ENCODE measurements around the gene ORC6.

The ORC6 gene

DNA sequence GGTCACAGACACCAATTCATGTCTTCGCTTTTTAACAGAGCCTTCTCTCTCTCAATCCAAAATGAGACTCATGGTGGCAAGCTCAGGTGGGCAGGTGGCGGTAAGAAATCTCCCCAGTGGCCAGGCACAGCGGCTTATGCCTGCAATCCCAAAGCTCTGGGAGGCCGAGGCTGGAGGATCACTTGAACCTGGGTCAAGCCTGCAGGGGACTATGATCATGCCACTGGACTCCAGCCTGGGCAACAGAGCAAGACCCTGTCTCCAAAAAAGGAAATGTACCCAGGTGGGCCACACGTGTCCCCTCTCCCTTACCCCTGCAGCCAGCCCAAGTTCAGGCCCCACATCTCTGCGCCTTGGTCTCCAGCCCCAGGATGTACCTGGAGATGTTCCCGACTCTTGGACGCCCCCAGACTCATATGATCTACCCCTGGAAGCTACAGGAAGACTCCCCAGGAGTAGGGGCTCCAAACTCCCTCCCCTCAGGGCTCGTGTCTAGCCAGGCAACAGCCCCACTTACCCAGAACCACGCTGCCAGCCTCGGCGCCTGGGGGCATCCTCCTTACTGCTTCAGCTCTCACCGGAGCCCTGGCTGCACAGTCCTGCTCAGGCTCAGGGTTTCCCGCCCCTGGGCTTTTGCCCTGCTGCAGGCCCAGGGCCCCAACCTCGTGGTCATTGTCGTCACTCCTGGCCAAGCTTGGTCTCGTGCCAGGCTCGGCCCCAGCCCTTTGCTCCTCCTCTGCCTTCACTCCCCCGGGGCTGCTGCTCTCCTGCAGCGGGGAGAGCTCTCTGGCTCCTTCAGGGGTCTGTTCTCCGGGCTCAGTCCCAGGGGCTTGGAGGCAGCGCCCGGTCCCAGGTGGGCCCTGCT lies 42.5 kb downstream of the ORC6 start:
- TF ChIP-seq, protein P1, sequence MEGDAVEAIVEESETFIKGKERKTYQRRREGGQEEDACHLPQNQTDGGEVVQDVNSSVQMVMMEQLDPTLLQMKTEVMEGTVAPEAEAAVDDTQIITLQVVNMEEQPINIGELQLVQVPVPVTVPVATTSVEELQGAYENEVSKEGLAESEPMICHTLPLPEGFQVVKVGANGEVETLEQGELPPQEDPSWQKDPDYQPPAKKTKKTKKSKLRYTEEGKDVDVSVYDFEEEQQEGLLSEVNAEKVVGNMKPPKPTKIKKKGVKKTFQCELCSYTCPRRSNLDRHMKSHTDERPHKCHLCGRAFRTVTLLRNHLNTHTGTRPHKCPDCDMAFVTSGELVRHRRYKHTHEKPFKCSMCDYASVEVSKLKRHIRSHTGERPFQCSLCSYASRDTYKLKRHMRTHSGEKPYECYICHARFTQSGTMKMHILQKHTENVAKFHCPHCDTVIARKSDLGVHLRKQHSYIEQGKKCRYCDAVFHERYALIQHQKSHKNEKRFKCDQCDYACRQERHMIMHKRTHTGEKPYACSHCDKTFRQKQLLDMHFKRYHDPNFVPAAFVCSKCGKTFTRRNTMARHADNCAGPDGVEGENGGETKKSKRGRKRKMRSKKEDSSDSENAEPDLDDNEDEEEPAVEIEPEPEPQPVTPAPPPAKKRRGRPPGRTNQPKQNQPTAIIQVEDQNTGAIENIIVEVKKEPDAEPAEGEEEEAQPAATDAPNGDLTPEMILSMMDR (IDR thresholded peaks at IDR 0.05; ENCODE audit: borderline replicate concordance, extremely low read depth, low read length, poor library complexity, severe bottlenecking), result no peak
- no peak for TF ChIP-seq EZH2 (IDR thresholded peaks at IDR 0.05; ENCODE audit: borderline replicate concordance, low read depth, low read length, severe bottlenecking)
- Histone ChIP-seq H3K36me3 (ENCODE audit: insufficient read depth, low read length) (no peaks in the 10 kb centered on the region), H3K4me2 (ENCODE audit: insufficient read depth, low read length) (no peak overlapping the region), H3K9ac (ENCODE audit: low read depth, low read length) (no peak overlapping the region), H3K27me3 (ENCODE audit: insufficient read depth, low read length, poor library complexity) (no peaks in the 10 kb centered on the region), H3K27ac (ENCODE audit: low read length) (no peak overlapping the region), H3K9me3 (ENCODE audit: insufficient read depth, low read length, severe bottlenecking) (no peaks in the 10 kb centered on the region), H4K20me1 (ENCODE audit: insufficient read depth, low read length) (no peaks in the 10 kb centered on the region), H3K4me3 (ENCODE audit: low read depth in 1 of 2, low read length in 2 of 2) (no peak overlapping the region), H3K4me1 (ENCODE audit: insufficient read depth, low read length) (no peaks in the 10 kb centered on the region), H2AFZ (ENCODE audit: low read depth, low read length) (no peak overlapping the region), H3K79me2 (ENCODE audit: insufficient read depth, low read length) (no peaks in the 10 kb centered on the region)
- no peak for DNase-seq
- ATAC-seq (ENCODE audit: insufficient read depth, low read depth), result no peak

DNA sequence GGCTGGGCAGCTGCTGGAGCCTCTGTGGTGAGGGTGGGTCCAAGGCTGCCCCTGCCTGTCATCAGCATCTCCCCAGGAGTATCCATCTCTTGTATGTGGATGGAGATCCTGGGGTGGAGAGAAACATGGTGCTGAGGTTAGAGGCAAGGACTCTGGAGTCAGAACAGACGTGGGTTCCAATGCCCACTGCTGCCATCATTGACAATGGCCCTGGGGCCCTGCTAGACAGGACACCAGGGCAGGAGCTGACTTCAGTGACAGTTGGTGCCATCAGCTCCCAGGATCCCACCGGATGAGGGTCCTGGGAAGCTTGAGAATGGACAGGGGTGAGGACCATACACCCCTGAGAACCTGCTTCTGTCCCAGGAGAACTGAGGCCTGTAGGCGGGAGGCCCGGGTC lies 43.1 kb downstream of the ORC6 start:
- Histone ChIP-seq H3K4me3 (ENCODE audit: low read depth in 1 of 2, low read length in 2 of 2) (no peak overlapping the region), H3K79me2 (ENCODE audit: insufficient read depth, low read length) (no peaks in the 10 kb centered on the region), H3K9ac (ENCODE audit: low read depth, low read length) (no peak overlapping the region), H4K20me1 (ENCODE audit: insufficient read depth, low read length) (no peaks in the 10 kb centered on the region), H3K4me2 (ENCODE audit: insufficient read depth, low read length) (no peak overlapping the region), H3K9me3 (ENCODE audit: insufficient read depth, low read length, severe bottlenecking) (no peaks in the 10 kb centered on the region), H3K4me1 (ENCODE audit: insufficient read depth, low read length) (no peaks in the 10 kb centered on the region), H2AFZ (ENCODE audit: low read depth, low read length) (no peak overlapping the region), H3K27me3 (ENCODE audit: insufficient read depth, low read length, poor library complexity) (no peaks in the 10 kb centered on the region), H3K36me3 (ENCODE audit: insufficient read depth, low read length) (no peaks in the 10 kb centered on the region), H3K27ac (ENCODE audit: low read length) (no peak overlapping the region)
- ATAC-seq (ENCODE audit: insufficient read depth, low read depth) (no peak), DNase-seq (no peak)
- TF ChIP-seq, protein P1 (IDR thresholded peaks at IDR 0.05; ENCODE audit: borderline replicate concordance, extremely low read depth, low read length, poor library complexity, severe bottlenecking), result no peak
- no peak for TF ChIP-seq EZH2 (IDR thresholded peaks at IDR 0.05; ENCODE audit: borderline replicate concordance, low read depth, low read length, severe bottlenecking)

GRCh38 chr16:46733319-46733830 lies 43.9 kb downstream of the ORC6 start:
- H2AFZ ChIP-seq (ENCODE audit: low read depth, low read length), result no peak overlapping the region
- no peaks in the 10 kb centered on the region for H3K4me1 ChIP-seq (ENCODE audit: insufficient read depth, low read length)
- H3K27ac ChIP-seq (ENCODE audit: low read length), result no peak overlapping the region
- TF ChIP-seq EZH2 (IDR thresholded peaks at IDR 0.05; ENCODE audit: borderline replicate concordance, low read depth, low read length, severe bottlenecking), result no peak
- TF ChIP-seq, protein P1 (IDR thresholded peaks at IDR 0.05; ENCODE audit: borderline replicate concordance, extremely low read depth, low read length, poor library complexity, severe bottlenecking), result no peak
- H3K27me3 ChIP-seq (ENCODE audit: insufficient read depth, low read length, poor library complexity), result no peaks in the 10 kb centered on the region
- H3K79me2 ChIP-seq (ENCODE audit: insufficient read depth, low read length), result no peaks in the 10 kb centered on the region
- no peak overlapping the region for H3K4me2 ChIP-seq (ENCODE audit: insufficient read depth, low read length)
- DNase-seq, result no peak
- H3K36me3 ChIP-seq (ENCODE audit: insufficient read depth, low read length), result no peaks in the 10 kb centered on the region
- no peak overlapping the region for H3K9ac ChIP-seq (ENCODE audit: low read depth, low read length)
- no peaks in the 10 kb centered on the region for H3K9me3 ChIP-seq (ENCODE audit: insufficient read depth, low read length, severe bottlenecking)
- no peak overlapping the region for H3K4me3 ChIP-seq (ENCODE audit: low read depth in 1 of 2, low read length in 2 of 2)
- no peaks in the 10 kb centered on the region for H4K20me1 ChIP-seq (ENCODE audit: insufficient read depth, low read length)
- ATAC-seq (ENCODE audit: insufficient read depth, low read depth), result no peak
